SK-N-SH treated with all-trans-retinoic acid at 6 μM for 48 hours (cell line): ENCODE data around the gene ADAM19.

Experiments used
- TF ChIP-seq, protein P1 (sequence below): fragments of 250-450 bp; sonication (Bioruptor Pico); IDR thresholded peaks from 2 replicates; pipeline ENCODE4 v1.5.1; 2020; ENCODE audit warnings: low read depth, mild to moderate bottlenecking, moderate library complexity
- TF ChIP-seq, protein P2 (sequence below): fragments of 250-450 bp; sonication (Bioruptor Pico); IDR thresholded peaks from 2 replicates; pipeline ENCODE4 v1.8.0; 2020; ENCODE audit warnings: mild to moderate bottlenecking, moderate library complexity, borderline replicate concordance

DNA sequence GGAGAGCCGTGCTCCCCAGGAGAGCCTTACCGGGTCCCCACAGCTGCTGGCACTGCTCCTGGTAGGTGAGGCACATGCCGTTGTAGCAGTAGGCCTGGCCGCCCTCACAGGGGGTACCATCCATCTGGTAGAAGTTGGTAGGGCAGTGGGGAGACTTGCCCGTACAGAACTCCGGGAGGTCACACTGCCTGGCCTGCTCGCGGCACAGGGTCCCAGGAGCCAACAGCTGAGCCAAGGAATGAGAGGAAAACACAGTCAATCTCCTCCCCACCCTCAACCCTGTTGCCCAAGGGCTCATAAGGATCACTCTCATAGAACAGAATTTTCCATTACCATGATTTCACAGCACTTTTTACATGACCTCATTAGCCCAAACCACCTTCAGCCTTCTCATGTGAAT lies 78.7 kb downstream of the ADAM19 start:
- TF ChIP-seq, protein P1, sequence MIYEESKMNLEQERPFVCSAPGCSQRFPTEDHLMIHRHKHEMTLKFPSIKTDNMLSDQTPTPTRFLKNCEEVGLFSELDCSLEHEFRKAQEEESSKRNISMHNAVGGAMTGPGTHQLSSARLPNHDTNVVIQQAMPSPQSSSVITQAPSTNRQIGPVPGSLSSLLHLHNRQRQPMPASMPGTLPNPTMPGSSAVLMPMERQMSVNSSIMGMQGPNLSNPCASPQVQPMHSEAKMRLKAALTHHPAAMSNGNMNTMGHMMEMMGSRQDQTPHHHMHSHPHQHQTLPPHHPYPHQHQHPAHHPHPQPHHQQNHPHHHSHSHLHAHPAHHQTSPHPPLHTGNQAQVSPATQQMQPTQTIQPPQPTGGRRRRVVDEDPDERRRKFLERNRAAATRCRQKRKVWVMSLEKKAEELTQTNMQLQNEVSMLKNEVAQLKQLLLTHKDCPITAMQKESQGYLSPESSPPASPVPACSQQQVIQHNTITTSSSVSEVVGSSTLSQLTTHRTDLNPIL (CRISPR knock-in tag) = no peak
- TF ChIP-seq, protein P2, sequence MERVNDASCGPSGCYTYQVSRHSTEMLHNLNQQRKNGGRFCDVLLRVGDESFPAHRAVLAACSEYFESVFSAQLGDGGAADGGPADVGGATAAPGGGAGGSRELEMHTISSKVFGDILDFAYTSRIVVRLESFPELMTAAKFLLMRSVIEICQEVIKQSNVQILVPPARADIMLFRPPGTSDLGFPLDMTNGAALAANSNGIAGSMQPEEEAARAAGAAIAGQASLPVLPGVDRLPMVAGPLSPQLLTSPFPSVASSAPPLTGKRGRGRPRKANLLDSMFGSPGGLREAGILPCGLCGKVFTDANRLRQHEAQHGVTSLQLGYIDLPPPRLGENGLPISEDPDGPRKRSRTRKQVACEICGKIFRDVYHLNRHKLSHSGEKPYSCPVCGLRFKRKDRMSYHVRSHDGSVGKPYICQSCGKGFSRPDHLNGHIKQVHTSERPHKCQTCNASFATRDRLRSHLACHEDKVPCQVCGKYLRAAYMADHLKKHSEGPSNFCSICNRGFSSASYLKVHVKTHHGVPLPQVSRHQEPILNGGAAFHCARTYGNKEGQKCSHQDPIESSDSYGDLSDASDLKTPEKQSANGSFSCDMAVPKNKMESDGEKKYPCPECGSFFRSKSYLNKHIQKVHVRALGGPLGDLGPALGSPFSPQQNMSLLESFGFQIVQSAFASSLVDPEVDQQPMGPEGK = no peak
